Measurements from ENCODE around the gene NAGLU. TPM values are rescaled to one million over a fixed set of nuclear protein-coding genes. Genes with fewer than 3 reads are reported as not detected.

The NAGLU gene
- polyA plus RNA-seq, 1 donor (not counting 4 experiments of a cell fraction or from before 2014, with no cell fraction given): 6.9 TPM

GRCh38 chr17:42577140-42577531 is 41.1 kb downstream of the NAGLU start:
- peaks cover 30 to 35% of the 10 kb centered on the region in 2 experiments for H3K36me3 ChIP-seq (ENCODE audit: control insufficient read depth in 2 of 2, extremely low read depth in 1 of 2, insufficient read depth in 2 of 2, low read length in 2 of 2)
- H4K20me1 ChIP-seq (ENCODE audit: control insufficient read depth, extremely low read depth, insufficient read depth, low read length): no peaks in the 10 kb centered on the region

GRCh38 chr17:42577532-42578281 is 41.7 kb downstream of the NAGLU start, which contains the start of gene PSMC3IP:
Gene PSMC3IP (minus strand): TSS chr17:42577729. CDS start chr17:42577686, 43 bp downstream.
- peaks cover 30% of the 10 kb centered on the region for H3K79me2 ChIP-seq (ENCODE audit: control insufficient read depth, insufficient read depth, low read length)
- peak; percentile 9 for FAIRE-seq
- dilution Hi-C loops (cut with MboI; ENCODE audit: extremely low pct_ligation_motif_present, low sequenced_read_pairs): no loop called here

More at GRCh38 chr17:42577140-42577531, 41.1 kb downstream of the NAGLU start:
- dilution Hi-C loops (cut with MboI; ENCODE audit: extremely low pct_ligation_motif_present, low sequenced_read_pairs): no loop called here
- Histone ChIP-seq H2AFZ (ENCODE audit: control insufficient read depth, low read length) (peak overlapping the region; percentile 63), H3K27ac (ENCODE audit: control insufficient read depth, insufficient read depth, low read length) (peak overlapping the region; percentile 71), H3K27me3 (ENCODE audit: control insufficient read depth, extremely low read depth, insufficient read depth, low read length) (no peaks in the 10 kb centered on the region), H3K9ac (ENCODE audit: control insufficient read depth, extremely low read depth, insufficient read depth, low read length) (peak overlapping the region; percentile 92), H3K9me3 (ENCODE audit: control insufficient read depth, low read depth, low read length) (no peaks in the 10 kb centered on the region), H3K4me3 (ENCODE audit: control insufficient read depth in 2 of 3, extremely low read depth in 1 of 3, insufficient read depth in 2 of 3, low read depth in 1 of 3, low read length in 3 of 3) (peak overlapping the region; percentile 76 to 98 (median 92)), H3K9me1 (ENCODE audit: control insufficient read depth, extremely low read depth, insufficient read depth, low read length) (no peaks in the 10 kb centered on the region), H3K4me2 (ENCODE audit: control insufficient read depth, extremely low read depth, insufficient read depth, low read depth, low read length) (peak overlapping the region; percentile 88), H3K79me2 (ENCODE audit: control insufficient read depth, insufficient read depth, low read length) (peaks cover 30% of the 10 kb centered on the region), H3K4me1 (ENCODE audit: control insufficient read depth, extremely low read depth, insufficient read depth, low read length) (peaks cover 18% of the 10 kb centered on the region)
- FAIRE-seq: no peak
- no peak for TF ChIP-seq EZH2 (IDR thresholded peaks at IDR 0.05; ENCODE audit: low read length)
- TF ChIP-seq CTCF (optimal IDR thresholded peaks at IDR 0.05 in 1 of 3, IDR thresholded peaks at IDR 0.05 in 1 of 3, conservative IDR thresholded peaks at IDR 0.05 in 1 of 3; ENCODE audit: extremely low read depth in 1 of 3, insufficient read depth in 2 of 3, low read length in 3 of 3): no peak
- DNase-seq (ENCODE audit: low read depth, low spot score): no peak

More at GRCh38 chr17:42577532-42578281, 41.7 kb downstream of the NAGLU start, which contains the start of gene PSMC3IP:
- H3K27me3 ChIP-seq (ENCODE audit: control insufficient read depth, extremely low read depth, insufficient read depth, low read length): no peaks in the 10 kb centered on the region
- no peaks in the 10 kb centered on the region for H4K20me1 ChIP-seq (ENCODE audit: control insufficient read depth, extremely low read depth, insufficient read depth, low read length)
- no peaks in the 10 kb centered on the region for H3K9me1 ChIP-seq (ENCODE audit: control insufficient read depth, extremely low read depth, insufficient read depth, low read length)
- peak within 1 kb of the TSS; percentile 92 for H3K9ac ChIP-seq (ENCODE audit: control insufficient read depth, extremely low read depth, insufficient read depth, low read length)
- peak within 1 kb of the TSS; percentile 76 to 98 (median 92) for H3K4me3 ChIP-seq (ENCODE audit: control insufficient read depth in 2 of 3, extremely low read depth in 1 of 3, insufficient read depth in 2 of 3, low read depth in 1 of 3, low read length in 3 of 3)
- H3K9me3 ChIP-seq (ENCODE audit: control insufficient read depth, low read depth, low read length): no peaks in the 10 kb centered on the region
- peak; percentile 39 to 50 (median 47) for TF ChIP-seq CTCF (optimal IDR thresholded peaks at IDR 0.05 in 1 of 3, IDR thresholded peaks at IDR 0.05 in 1 of 3, conservative IDR thresholded peaks at IDR 0.05 in 1 of 3; ENCODE audit: extremely low read depth in 1 of 3, insufficient read depth in 2 of 3, low read length in 3 of 3)
- TF ChIP-seq EZH2 (IDR thresholded peaks at IDR 0.05; ENCODE audit: low read length): no peak
- H3K27ac ChIP-seq (ENCODE audit: control insufficient read depth, insufficient read depth, low read length): peak within 1 kb of the TSS; percentile 79
- peaks cover 31 to 41% of the 10 kb centered on the region in 2 experiments for H3K36me3 ChIP-seq (ENCODE audit: control insufficient read depth in 2 of 2, extremely low read depth in 1 of 2, insufficient read depth in 2 of 2, low read length in 2 of 2)
- H3K4me1 ChIP-seq (ENCODE audit: control insufficient read depth, extremely low read depth, insufficient read depth, low read length): peaks cover 18% of the 10 kb centered on the region
- H2AFZ ChIP-seq (ENCODE audit: control insufficient read depth, low read length): peak within 1 kb of the TSS; percentile 88
- DNase-seq (ENCODE audit: low read depth, low spot score): peak; percentile 74
- peak within 1 kb of the TSS; percentile 88 for H3K4me2 ChIP-seq (ENCODE audit: control insufficient read depth, extremely low read depth, insufficient read depth, low read depth, low read length)

Measured in keratinocyte (primary cell).